ENCODE results near the gene FAM13A. TPM values are rescaled to one million over a fixed set of nuclear protein-coding genes. Genes with fewer than 3 reads are reported as not detected.
"Not testable (repeated sequence)": the region's sequence is repeated elsewhere in the genome, so short reads cannot be mapped to it uniquely, and the experiment has no call there.

FAM13A gene
- total RNA-seq, 4 donors from 2014 or later, result 58.6 to 365 (median 71.2) TPM

DNA sequence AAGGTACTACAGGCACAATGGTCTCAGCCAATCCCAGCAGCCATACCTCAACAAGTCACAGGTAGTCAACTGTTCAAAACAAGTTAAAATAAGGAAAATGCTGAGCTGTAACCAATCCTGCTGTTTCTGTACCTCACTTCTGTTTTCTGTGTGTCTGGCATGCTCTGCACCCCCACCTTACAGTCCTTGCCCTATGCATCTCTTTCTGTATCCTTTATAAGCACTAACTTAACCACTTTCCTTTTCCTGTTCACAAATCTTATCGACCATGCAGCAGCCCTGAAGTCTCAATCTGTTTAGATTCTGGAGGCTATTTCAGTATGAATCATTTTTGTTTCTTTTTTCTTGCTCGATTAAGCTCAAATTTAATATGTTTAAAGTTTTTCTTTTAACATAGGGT lies 12.5 kb upstream of the FAM13A start:
- Histone ChIP-seq H3K9me3 (no peaks in the 10 kb centered on the region), H3K27ac (no peak overlapping the region), H3K4me3 (no peak overlapping the region), H3K4me1 (no peaks in the 10 kb centered on the region), H3K36me3 (no peaks in the 10 kb centered on the region), H3K27me3 (no peaks in the 10 kb centered on the region)
- TF ChIP-seq, protein P1, sequence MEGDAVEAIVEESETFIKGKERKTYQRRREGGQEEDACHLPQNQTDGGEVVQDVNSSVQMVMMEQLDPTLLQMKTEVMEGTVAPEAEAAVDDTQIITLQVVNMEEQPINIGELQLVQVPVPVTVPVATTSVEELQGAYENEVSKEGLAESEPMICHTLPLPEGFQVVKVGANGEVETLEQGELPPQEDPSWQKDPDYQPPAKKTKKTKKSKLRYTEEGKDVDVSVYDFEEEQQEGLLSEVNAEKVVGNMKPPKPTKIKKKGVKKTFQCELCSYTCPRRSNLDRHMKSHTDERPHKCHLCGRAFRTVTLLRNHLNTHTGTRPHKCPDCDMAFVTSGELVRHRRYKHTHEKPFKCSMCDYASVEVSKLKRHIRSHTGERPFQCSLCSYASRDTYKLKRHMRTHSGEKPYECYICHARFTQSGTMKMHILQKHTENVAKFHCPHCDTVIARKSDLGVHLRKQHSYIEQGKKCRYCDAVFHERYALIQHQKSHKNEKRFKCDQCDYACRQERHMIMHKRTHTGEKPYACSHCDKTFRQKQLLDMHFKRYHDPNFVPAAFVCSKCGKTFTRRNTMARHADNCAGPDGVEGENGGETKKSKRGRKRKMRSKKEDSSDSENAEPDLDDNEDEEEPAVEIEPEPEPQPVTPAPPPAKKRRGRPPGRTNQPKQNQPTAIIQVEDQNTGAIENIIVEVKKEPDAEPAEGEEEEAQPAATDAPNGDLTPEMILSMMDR (IDR thresholded peaks at IDR 0.05), result no peak
- TF ChIP-seq EP300 (IDR thresholded peaks at IDR 0.05) (no peak), POLR2AphosphoS5 (IDR thresholded peaks at IDR 0.05) (no peak), POLR2A (IDR thresholded peaks at IDR 0.05) (no peak)
- DNase-seq (ENCODE audit: low spot score in 2 of 2), result no peak
- 68% methylated on average over 2 of the region's 2 CpGs for WGBS

DNA sequence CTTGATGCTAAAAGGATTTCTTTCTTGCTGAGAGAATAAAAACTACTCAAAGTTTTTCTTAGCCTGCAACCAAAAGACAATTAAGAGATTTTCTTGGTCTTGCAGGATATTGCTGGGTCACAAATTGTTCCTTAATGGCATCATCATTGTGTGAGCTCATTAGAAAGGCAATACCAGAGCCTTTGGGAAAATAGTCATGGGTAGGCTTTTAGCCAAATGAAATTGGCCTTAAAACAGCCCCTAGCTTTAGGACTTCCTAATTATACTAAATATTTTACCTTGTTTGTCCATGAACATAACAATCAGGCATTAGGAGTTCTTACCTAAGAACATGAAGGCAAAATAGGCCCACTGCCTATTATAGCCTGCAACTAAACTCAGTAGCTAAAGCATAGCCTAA lies 10.4 kb upstream of the FAM13A start:
- H3K27me3 ChIP-seq, result no peaks in the 10 kb centered on the region
- TF ChIP-seq, protein P1 (IDR thresholded peaks at IDR 0.05), result no peak
- TF ChIP-seq EP300 (IDR thresholded peaks at IDR 0.05) (no peak), POLR2AphosphoS5 (IDR thresholded peaks at IDR 0.05) (no peak), POLR2A (IDR thresholded peaks at IDR 0.05) (no peak)
- no peak overlapping the region for H3K27ac ChIP-seq

GRCh38 chr4:89064848-89065247 lies 7.9 kb upstream of the FAM13A start:
- no peaks in the 10 kb centered on the region for H3K27me3 ChIP-seq
- TF ChIP-seq POLR2AphosphoS5 (IDR thresholded peaks at IDR 0.05) (no peak), POLR2A (IDR thresholded peaks at IDR 0.05) (no peak), EP300 (IDR thresholded peaks at IDR 0.05) (no peak)
- TF ChIP-seq, protein P1 (IDR thresholded peaks at IDR 0.05), result no peak
- no peak overlapping the region for H3K4me3 ChIP-seq
- no peaks in the 10 kb centered on the region for H3K9me3 ChIP-seq
- WGBS, result 90% methylated on average over 3 of the region's 3 CpGs
- no peaks in the 10 kb centered on the region for H3K36me3 ChIP-seq
- H3K4me1 ChIP-seq, result no peaks in the 10 kb centered on the region
- DNase-seq (ENCODE audit: low spot score in 2 of 2), result no peak
- no peak overlapping the region for H3K27ac ChIP-seq

More for the DNA sequence above, 10.4 kb upstream of the FAM13A start:
- DNase-seq (ENCODE audit: low spot score in 2 of 2), result no peak
- Histone ChIP-seq H3K36me3 (no peaks in the 10 kb centered on the region), H3K4me3 (no peak overlapping the region), H3K9me3 (no peaks in the 10 kb centered on the region), H3K4me1 (no peaks in the 10 kb centered on the region)

DNA sequence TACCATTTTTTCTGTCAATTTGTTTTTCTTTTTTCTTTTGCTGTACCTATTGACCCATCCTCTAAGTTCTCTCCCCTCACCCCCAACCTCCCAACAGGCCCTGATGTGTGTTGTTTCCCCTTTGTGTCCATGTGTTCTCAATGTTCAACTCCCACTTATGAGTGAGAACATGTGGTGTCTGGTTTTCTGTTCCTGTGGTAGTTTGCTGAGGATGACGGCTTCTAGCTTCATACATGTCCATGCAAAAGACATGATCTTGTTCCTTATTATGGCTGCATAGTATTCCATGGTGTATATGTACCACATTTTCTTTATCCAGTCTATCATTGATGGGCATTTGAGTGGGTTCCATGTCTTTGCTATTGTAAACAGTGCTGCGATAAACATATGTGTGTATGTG lies 859 bp upstream of the FAM13A start:
- not testable (repeated sequence) for H3K27me3 ChIP-seq; H3K36me3 ChIP-seq; H3K4me3 ChIP-seq; DNase-seq (ENCODE audit: low spot score in 2 of 2); H3K9me3 ChIP-seq
- WGBS, result 92% methylated on average over 2 of the region's 2 CpGs
- peaks cover 23% of the 10 kb centered on the region for H3K4me1 ChIP-seq
- H3K27ac ChIP-seq, result peak overlapping the region; percentile 68

- TF ChIP-seq POLR2A (IDR thresholded peaks at IDR 0.05) (no peak), POLR2AphosphoS5 (IDR thresholded peaks at IDR 0.05) (no peak), EP300 (IDR thresholded peaks at IDR 0.05) (peak; percentile 6)
- TF ChIP-seq, protein P1 (IDR thresholded peaks at IDR 0.05), result no peak
- Histone ChIP-seq H3K9me3 (no peaks in the 10 kb centered on the region), H3K4me3 (peak overlapping the region; percentile 47), H3K4me1 (peaks cover 23% of the 10 kb centered on the region), H3K27me3 (no peaks in the 10 kb centered on the region), H3K27ac (peak overlapping the region; percentile 68), H3K36me3 (no peaks in the 10 kb centered on the region)
- no peak for DNase-seq (ENCODE audit: low spot score in 2 of 2)
- 15% methylated on average over 2 of the region's 2 CpGs for WGBS
Observed at GRCh38 chr4:89056292-89056952, 563 bp downstream of the FAM13A start.

Measured in suprapubic skin (tissue), 4 donors.